ENCODE data around the gene SLC22A4.

- TF ChIP-seq CTCF (IDR thresholded peaks at IDR 0.05): no peak
- TF ChIP-seq POLR2A (IDR thresholded peaks at IDR 0.05): no peak
Observed at GRCh38 chr5:132254321-132254977, 39.7 kb upstream of the SLC22A4 start.
